IPS DF 4.7 (cell line): ENCODE results near the gene SAMHD1.
A peak's percentile ranks its signal among the peaks of the same experiment; 100 is the strongest.
"Not testable (repeated sequence)": the region's sequence is repeated elsewhere in the genome, so short reads cannot be mapped to it uniquely, and the experiment has no call there.

ENCODE experiments used
- DNase-seq: peaks from one replicate; pipeline ENCODE4 v3.0.0-alpha.2; 2013; ENCODE audit warnings: low spot score; ENCODE audit errors: extremely low read depth

SAMHD1 gene

DNA sequence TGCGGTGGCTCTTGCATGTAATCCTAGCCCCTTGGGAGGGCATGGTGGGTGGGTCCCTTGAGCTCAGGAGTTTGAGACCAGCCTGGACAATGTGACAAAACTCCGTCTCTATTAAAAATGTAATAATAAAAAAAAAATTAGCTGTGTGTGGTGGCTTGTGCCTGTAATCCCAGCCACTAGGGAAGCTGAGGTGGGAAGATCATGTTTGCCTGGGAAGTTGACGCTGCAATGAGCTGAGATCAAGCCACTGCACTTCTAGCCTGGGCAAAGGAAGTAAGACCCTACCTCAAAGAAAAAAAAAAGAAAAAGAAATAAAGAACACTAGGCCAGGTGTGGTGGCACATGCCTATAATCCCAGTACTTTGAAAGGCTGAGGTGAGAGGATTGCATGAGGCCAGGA, 4.5 kb upstream of the SAMHD1 start:
- no peak for DNase-seq

DNA sequence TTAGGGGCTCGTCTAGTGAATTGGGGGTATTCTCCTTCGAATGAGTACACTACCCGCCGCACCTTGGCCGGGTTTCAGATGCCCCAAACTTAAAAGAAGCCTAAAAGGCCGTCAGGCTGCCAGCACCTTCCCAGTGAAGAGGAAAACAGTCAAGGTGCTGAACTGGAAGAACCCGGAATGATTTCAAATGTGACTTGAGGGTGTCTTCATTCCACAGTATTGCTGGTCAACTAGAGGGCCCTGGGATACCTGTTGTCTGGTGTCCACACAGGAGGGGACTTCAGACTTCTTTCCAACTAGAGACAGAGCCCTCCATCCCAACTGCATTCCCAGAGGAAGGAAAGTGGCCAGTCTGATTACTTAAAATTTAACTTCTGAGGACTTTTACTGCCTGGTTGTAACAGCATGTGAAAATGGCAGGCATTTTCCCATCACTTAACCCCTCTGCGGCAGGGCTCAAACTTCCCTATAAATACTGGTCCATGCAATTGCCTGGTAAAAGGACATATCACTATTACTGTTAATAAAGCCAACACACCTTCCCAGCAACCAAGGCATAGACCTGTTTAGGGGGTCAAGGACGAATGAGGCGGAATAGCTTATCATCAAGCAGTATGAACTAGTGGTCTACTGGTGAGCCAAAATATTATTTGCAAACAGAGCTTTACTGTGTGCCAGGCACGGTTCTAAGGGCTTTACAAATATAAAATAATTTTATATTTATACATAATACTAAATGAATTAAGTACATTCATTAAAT, 651 bp upstream of the SAMHD1 start:
- DNase-seq, result no peak

DNA sequence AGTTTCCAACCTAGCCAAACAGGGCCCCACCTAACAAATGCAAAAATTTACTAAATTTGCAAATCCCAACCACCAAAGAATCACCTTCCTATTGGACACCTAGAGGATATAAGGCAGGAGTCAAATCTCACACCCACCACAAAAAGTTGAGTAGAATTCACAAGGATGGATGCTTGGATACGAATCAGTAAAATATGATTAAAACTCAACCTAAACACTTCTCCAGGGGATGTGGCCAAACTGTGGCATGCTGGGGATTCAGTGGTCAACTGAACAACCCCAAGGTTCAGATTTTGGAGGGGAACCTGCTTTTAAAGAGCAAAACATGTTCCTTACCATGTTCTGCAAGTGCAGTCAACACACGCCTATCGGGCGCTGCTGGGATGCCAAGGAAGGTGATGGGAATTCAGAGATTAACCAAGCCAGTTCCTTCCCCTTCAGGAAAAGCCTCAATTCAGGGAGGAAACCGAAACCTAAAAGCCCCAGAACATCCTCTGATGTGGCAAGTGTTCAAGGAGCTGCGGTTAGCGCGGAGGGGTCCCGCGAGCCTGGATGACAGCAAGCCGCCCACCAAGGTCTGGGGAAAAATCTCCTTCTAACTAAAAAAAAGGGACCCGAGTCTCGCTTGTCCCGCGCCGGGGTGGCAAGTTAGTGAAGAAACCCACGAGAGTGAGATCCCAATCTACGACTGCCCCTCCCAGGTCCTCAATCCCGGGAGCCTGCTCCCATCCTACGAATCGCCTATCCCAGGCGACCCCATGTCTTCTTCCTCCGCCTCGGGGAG, 902 bp downstream of the SAMHD1 start:
- DNase-seq, result no peak

- no peak for DNase-seq
These were observed 10.1 kb downstream of the SAMHD1 start for GRCh38 chr20:36941401-36941835.

- no peak for DNase-seq
These were observed 14.1 kb downstream of the SAMHD1 start for GRCh38 chr20:36937402-36937770.

- not testable (repeated sequence) for DNase-seq
These were observed 14.6 kb downstream of the SAMHD1 start for GRCh38 chr20:36936761-36937401.

DNA sequence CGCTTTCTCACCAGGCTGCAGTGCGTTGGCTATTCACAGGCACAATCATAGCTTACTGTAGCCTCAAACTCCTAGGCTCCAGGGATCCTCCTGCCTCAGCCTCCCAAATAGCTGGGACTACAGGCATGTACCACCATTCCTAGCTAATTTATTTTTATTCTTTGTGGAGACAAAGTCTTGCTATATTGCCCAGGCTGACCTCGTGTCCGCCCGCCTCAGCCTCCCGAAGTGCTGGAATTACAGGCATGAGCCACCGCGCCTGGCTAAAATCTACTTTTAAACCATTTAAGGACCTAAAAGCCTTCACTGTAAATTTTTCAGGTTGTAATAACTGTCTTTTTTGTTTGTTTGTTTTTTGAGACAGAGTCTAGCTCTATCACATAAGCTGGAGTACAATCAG, 15.2 kb downstream of the SAMHD1 start:
- DNase-seq, result no peak

DNA sequence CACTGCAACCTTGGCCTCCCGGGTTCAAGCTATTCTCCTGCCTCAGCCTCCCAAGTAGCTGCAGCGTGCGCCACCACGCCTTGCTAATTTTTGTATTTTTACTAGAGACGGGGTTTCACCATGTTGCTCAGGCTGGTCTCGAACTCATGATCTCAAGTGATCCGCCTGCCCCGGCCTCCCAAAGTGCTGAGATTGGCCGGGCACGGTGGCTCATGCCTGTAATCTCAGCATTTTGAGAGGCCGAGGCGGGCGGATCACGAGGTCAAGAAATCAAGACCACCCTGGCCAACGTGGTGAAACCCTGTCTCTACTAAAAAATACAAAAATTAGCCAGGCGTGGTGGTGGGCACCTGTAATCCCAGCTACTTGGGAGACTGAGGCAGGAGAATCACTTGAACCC, 17.9 kb downstream of the SAMHD1 start:
- DNase-seq, result not testable (repeated sequence)

DNA sequence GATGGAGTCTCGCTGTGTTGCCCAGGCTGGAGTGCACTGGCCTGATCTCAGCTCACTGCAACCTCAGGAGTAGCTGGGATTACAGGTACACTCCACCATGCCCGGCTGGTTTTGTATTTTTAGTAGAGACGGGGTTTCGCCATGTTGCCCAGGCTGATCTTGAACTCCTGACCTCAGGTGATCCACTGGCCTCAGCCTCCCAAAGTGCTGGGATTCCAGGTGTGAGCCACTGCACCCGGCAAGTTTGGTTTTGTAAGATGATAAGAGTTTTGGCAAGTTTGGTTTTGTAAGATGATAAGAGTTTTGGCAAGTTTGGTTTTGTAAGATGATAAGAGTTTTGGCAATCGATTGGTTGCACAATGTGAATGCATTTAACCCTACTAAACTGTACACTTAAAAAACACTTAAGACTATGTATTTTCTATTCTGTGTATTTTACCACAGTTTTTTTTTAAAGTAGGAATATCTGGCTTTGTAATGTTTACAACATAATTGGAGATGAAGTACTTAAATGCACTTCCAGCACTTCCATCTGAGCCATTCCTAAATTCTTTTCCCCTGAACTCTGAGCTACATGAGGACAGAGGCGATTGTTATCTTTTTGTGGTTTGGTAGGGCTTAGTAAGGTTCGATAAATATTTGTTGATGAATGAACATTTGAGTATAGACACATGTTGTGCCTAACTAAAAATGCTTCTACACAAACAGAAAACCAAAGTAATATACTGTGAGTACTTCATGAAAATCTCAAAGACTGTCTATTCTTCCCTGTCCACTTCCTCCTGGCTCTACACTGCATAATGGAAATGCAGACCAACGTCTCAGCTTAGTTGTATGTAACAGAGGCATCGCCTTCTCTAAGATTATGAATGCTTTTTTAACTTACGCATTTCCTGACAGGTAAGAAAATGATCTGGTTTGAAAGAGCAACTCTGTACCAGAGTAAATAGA, 18.8 kb downstream of the SAMHD1 start:
- DNase-seq, result no peak

DNA sequence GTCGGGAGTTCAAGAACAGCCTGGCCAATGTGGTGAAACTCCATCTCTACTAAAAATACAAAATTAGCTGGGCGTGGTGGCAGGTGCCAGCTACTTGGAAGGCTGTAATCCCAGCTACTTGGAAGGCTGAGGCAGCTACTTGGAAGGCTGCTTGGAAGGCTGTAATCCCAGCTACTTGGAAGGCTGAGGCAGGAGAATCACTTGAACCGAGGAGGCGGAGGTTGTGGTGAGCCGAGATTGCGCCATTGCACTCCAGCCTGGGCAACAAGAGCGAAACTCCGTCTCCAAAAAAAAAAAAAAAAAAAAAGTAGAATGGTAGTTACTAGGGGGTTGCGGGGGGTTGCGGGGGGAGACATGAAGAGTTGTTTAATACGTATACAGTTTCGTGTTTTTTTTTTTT, 19.4 kb downstream of the SAMHD1 start:
- not testable (repeated sequence) for DNase-seq

- DNase-seq, result no peak
These were observed 21.8 kb downstream of the SAMHD1 start for GRCh38 chr20:36929691-36930090.

DNA sequence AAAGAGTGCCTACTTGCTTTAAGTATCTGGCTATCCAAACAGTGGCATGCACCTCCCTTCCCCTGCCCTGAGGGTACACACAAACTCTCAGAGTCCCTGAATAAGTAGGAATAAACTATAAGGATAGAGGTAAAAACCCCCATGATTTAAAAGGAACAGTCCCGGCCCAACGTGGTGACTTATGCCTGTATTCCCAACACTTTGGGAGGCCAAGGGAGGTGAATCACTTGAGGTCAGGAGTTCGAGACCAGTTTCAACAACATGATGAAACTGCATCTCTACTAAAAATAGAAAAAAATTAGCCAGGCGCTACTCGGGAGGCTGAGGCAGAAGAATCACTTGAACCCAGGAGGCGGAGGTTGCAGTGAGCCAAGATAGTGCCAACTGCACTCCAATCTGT, 22.2 kb downstream of the SAMHD1 start:
- no peak for DNase-seq

- DNase-seq, result no peak
These were observed 23.8 kb downstream of the SAMHD1 start for GRCh38 chr20:36927704-36928103.

GRCh38 chr20:36926653-36927200, 24.8 kb downstream of the SAMHD1 start:
- no peak for DNase-seq

DNA sequence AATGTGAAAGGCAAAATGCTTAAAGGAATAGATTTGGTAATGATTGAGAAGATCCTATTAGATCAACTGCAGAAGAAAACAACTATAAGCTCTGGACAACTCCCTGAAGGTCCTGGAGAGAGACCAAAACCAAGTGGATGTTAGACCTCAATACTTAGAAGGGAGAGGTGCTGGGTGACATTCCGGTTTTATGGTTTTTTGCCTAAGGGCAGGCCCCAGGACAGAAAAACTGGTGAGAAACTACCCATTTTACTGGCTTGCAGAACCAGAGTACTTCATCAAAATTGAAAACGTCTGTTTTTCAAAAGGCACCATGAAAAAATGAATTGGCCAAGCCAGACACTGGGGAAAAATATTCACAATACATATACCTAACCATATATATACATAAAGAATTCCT, 26.3 kb downstream of the SAMHD1 start:
- DNase-seq, result no peak

- DNase-seq, result no peak
These were observed 27.1 kb downstream of the SAMHD1 start for GRCh38 chr20:36924167-36925045.

DNA sequence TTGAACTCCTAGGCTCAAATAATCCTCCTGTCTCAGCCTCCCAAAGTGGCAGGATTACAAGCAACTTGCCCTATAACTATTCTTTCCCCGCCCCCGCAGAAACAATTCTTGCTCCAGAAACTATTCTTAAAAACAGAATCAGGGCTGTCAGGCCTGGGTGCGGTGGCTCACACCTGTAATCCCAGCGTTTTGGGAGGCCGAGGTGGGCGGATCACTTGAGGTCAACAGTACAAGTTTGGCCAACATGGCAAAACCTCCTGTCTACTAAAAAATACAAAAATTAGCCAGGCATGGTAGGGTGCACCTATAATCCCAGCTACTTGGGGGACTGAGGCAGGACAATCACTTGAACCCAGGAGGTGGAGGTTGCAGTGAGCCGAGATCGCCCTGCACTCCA, 31.2 kb downstream of the SAMHD1 start:
- no peak for DNase-seq

GRCh38 chr20:36919715-36920333, 31.7 kb downstream of the SAMHD1 start:
- DNase-seq, result peak; percentile 25

DNA sequence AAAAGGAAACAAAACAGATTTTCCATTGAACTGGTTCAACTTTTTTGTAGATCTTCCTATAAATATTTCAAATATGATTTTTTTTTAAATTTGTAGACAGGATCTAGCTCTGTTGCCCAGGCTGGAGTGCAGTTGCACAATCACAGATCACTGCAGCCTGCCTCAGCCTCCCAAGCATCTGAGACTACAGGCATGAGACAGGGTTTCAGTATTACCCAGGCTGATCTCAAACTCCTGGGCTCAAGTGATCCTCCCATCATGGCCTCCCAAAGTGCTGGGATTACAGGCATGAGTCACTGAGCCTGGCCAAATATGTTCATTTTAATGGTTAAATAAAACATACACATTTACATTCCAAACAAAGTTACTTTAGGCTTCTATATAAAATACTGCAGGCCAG, 33.6 kb downstream of the SAMHD1 start:
- no peak for DNase-seq
